GM19043 (cell line): ENCODE data around the gene TMEM11.
"Not testable (repeated sequence)": the region's sequence is repeated elsewhere in the genome, so short reads cannot be mapped to it uniquely, and the experiment has no call there.

ENCODE experiments used
- ATAC-seq: cut with Tn5 transposase; IDR thresholded peaks from one replicate; pipeline ENCODE4 v1.9.1; 2021; ENCODE audit warnings: low read depth; ENCODE audit not compliant: unreplicated experiment

TMEM11 gene

GRCh38 chr17:21212826-21213637 lies 929 bp downstream of the TMEM11 start:
- ATAC-seq = no peak

DNA sequence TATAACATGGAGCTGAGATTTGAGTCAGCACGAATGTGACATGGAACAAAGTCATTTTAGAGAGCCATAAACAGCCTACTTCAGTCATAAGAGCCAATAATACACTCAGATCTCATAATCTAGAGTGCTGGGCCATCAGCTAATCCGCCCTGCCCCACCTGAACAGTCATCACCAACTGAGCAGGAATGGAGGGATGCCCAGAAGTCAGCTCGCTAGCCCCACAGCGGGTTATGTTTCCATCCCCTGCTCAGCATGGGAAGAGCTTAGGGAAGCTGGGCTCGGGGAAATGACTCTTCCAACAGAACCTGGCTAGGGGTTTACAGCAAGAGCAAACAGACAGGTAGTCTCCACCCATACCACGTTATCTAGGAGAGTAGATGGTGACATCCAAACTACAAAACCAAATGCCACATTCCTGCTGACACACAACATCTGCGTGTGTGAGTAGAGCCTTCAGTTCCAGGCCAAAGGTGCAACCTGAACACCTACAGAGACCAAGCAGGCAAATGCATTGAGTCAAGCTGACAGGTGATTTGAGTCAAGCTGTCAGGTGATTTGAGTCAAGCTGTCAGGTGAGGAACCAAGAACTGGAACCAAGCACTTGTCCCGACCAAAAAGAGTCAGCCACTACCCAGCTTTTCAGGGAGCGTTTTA lies 2.0 kb downstream of the TMEM11 start:
- no peak for ATAC-seq

DNA sequence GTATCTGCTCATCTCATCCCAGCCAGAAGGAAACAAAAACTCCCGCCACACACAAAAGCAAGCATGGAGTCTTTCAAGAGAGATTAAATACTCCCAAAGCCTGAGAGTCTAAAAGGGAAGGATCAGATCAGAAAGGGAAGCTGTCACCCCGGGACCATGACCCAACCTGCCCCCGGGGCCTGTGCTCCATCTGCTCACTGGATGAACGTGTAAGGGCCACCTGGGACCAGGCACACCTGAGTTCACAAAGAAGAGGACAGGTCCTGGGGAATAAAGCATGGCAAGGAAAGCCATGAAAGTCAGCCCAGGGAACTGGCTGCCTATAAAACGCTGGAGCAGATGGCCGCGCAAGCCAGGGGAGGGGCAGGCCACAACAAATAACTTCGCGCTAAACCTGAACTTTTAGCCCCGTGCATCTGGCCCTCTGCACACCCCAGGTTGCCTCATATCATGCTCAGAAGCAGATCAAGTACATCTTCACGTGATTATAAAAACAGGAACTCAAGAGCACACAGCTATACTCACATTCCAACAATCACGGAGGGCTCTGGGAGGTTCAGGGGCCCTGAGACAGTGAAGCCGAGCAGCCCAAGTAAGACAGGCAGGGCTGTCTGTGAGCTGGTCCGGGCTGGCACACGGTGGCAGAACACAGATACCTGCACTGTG lies 3.4 kb downstream of the TMEM11 start:
- no peak for ATAC-seq

DNA sequence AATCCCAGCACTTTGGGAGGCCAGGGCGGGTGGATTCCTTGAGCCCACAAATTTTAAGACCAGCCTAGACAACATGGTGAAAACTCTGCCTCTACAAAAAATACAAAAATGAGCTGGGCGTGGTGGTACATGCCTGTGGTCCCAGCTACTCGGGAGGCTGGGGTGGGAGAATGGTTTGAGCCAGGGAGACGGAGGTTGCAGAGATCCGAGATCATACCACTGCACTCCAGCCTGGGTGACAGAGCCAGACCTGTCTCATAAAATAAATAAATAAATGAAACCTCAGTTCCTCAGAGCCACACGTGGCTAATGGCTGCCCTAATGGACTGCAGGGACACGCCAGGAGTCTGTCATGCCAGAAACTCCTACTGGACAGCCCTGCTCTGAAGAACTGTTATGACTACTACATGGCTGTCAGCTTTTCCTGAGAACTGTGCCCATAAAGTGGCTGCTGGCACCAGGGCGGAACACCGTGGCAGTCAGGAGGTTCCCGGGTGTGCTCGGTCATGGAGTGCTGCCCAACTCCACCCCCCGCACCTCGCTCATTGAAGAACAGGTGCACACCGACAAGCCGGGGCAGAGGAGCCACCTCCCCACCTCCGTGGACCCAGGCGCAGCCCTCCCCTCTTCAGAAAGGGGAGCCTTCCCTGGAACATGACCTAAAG lies 4.3 kb downstream of the TMEM11 start:
- ATAC-seq = no peak

DNA sequence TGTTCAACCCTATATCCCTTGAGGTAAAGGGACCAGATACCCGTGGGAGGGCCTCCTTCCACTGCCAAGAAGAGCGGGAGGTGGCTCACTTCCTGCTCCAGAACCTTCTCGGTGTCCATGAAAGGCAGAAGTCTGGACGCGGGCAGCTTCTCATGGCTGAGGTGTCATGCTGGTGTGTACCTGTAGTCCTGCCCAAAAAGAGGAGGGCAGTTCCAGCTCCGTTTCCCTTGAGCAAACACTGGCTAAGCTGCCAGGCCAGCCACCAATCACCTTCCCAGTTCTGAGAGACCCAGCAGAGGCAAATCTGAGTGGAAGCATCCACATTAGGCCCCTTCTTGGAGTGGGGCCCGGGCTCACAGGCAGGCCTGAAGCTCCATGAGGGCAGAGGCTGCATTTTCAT lies 5.6 kb downstream of the TMEM11 start:
- no peak for ATAC-seq

- no peak for ATAC-seq
Measured at GRCh38 chr17:21204935-21205334, 9.0 kb downstream of the TMEM11 start.

DNA sequence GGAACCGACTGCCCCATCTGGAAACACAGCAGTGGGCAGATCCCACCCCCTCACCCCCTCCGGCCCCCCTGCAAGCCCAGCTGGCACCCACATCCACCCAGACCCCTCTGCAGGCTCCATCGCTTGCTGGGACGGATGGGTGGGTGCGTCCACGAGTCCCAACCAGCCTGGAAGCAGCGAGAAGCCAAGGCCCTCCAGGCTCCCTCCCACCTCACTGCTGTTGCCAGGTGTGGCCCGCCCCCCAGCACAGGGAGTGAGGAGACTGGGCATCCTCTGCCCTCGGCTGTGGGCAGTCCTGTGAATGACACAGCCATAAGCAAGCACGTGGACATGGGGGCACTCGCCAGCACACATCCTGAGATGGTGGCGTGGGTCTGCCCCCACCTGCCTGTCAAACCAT lies 11.4 kb downstream of the TMEM11 start:
- ATAC-seq = no peak

DNA sequence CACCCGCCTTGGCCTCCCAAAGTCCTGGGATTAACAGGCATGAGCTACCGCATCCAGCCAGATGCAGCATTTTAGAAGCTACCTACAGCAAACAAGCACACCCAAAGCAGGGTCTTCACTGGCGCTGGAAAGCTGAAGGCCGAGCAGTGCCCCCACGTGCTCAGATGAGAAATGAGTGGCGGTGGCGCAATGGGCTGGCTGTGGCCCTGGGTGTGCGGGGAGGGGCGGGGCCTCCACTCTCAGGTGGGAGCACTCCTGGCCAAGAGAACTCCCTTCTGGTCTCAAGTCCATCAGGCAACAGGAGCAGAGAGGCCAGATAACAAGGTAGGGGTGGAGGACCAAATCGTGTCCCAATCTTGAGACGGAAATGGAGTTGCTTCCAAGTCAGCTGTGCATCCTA lies 12.1 kb downstream of the TMEM11 start:
- no peak for ATAC-seq

GRCh38 chr17:21201298-21201595 lies 12.7 kb downstream of the TMEM11 start:
- no peak for ATAC-seq

- ATAC-seq = no peak
Measured at GRCh38 chr17:21200590-21201297, 13.2 kb downstream of the TMEM11 start.

DNA sequence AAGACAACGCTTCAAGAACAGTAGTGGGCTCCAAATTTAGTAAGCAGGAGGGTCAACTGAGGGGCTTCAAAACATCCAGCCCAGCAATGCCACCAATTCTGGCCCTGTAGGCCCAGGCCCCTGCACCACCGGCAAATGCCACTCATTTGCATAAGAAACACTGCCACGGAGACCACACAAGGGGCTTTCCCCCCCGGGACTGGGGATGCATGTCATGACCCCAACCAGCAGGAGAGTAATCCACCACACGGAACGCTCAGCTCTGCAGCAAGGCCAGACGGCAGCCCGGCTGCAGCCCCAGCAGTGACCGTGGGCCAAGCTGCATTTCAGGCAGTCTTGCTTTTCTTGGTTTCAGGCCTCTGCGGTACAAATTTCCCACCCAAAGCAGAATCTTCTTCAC lies 14.1 kb downstream of the TMEM11 start:
- no peak for ATAC-seq

- no peak for ATAC-seq
Measured at GRCh38 chr17:21199311-21199710, 14.7 kb downstream of the TMEM11 start.

DNA sequence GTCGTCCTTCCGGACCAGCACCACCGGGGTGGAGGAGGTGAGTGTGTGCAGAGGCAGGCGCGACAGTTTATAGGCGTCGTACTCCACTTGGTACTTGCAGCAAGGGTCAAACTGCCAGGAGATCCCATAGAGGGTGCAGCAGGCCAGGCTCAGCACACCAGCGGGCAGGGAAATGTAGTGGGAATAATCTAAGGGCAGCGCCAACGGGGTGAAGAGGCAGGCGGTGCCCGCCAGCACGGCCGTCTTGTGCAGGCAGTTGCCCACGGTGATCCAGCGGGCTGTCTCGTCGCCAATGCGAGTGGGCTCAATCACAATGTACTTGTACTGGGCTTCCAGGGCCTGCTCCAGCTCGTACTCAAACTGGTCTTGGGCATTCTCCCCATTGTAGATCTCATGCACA lies 15.6 kb downstream of the TMEM11 start:
- ATAC-seq = no peak

GRCh38 chr17:21196126-21196525 lies 17.8 kb downstream of the TMEM11 start:
- ATAC-seq = no peak

DNA sequence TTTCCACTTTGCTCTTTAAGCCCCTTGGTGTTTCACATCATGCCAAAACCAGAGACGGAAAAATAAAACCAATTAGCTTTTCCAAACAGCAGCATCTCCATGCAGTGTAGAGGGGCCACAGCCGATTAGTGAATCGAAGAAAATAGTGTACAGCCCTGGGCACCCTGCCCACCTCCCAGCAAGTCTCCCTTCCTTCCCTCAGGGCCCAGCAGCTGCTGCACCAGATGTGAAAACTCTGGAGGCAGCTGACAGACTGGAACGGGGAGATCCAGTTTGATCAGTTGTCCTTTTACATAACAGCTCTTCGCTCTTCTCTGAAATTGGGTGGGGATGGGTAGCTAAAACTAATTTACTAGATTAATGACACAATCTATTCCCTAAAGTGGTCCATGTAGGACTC lies 19.3 kb downstream of the TMEM11 start:
- no peak for ATAC-seq

DNA sequence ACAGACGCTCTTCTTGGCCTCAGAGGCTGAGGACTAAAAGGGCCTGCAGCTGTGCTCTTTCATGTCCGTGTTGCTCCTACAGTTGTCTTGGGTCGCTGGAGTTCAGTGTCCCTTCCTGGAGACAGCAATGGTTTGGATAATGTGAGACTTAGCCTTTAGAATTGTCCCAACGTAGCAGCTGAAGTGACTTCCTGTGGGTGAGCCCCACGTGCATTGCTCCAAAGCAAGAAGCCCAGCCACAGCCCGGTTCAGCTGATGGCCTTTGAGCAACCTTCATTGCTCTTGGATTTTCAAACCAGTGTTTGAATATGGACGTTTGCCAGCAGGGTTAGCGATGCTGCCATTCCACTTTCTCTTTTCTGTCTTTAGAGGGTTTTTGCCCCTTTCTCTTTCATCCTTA lies 19.7 kb downstream of the TMEM11 start:
- ATAC-seq = no peak

- ATAC-seq = no peak
Measured at GRCh38 chr17:21193031-21193430, 20.9 kb downstream of the TMEM11 start.

DNA sequence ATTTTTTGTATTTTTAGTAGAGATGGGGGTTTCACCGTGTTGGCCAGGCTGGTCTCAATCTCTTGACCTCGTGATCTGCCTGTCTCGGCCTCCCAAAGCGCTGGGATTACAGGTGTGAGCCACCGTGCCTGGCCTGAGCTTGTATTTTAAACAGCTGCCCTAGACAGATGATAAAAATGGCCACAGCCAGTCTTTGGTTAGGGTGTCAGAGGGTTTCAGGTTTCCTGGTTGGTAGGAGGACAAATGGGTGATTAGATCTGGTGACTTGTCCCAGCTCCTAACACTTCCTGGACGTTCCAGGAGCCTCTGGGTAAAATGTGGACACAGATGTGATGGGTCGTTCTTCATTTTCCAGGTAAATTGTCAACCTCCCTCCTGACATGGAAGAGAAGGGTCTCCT lies 21.5 kb downstream of the TMEM11 start:
- ATAC-seq = not testable (repeated sequence)

DNA sequence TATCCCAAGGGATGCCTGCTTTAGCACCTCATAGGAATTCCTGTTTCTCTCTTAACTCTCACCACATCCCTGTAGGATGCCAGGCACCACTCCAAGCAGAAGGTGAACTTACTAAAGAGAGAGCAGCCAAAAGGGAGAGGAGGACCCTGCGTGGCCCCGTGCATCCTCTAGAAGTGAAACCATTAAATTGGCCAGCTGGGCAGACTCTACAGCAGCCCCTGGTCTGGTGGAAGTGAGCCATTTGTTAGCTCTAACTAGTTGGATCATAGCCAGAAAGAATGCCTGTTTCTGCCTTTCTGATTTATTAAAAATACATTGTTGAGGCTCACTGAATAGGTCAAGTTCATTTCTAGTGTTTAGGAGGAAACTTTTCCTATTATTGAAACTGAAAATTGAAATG lies 22.3 kb downstream of the TMEM11 start:
- no peak for ATAC-seq

DNA sequence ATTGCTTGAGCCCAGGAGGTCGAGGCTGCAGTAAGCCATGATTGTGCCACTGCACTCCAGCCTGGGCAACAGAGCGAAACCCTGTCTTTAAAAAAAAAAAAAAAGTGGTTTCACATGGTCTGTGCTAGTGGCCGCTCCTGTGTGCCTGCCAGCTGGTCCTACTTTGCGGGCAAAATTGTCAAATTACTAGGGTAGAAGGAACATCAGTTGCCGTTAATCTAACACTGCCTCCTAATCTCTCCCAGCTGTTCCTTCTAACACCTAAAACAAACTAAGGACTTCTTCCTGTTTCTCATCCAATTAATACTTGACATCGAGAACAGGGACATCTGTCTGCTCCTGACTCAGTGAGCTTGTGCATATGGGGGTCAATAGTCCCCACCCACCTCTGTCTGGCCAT lies 23.9 kb downstream of the TMEM11 start:
- ATAC-seq = no peak

GRCh38 chr17:21189361-21189760 lies 24.6 kb downstream of the TMEM11 start:
- ATAC-seq = no peak
